GM21619 (cell line): Measurements from ENCODE around the gene TNFRSF19.
"Not testable (repeated sequence)": the region's sequence is repeated elsewhere in the genome, so short reads cannot be mapped to it uniquely, and the experiment has no call there.

Source experiments
- ATAC-seq: cut with Tn5 transposase; IDR thresholded peaks from one replicate; pipeline ENCODE4 v1.9.1; 2021; ENCODE audit not compliant: unreplicated experiment

TNFRSF19 gene

GRCh38 chr13:23567906-23568460 is 2.2 kb upstream of the TNFRSF19 start:
- no peak for ATAC-seq

GRCh38 chr13:23570921-23571315 is 706 bp downstream of the TNFRSF19 start:
- no peak for ATAC-seq

GRCh38 chr13:23571431-23571830 is 1.2 kb downstream of the TNFRSF19 start:
- no peak for ATAC-seq

- no peak for ATAC-seq
These were observed 2.6 kb downstream of the TNFRSF19 start for GRCh38 chr13:23572836-23573235.

- no peak for ATAC-seq
These were observed 4.4 kb downstream of the TNFRSF19 start for GRCh38 chr13:23574421-23575145.

- no peak for ATAC-seq
These were observed 5.4 kb downstream of the TNFRSF19 start for GRCh38 chr13:23575632-23576031.

- peak; percentile 63 for ATAC-seq
These were observed 8.3 kb downstream of the TNFRSF19 start for GRCh38 chr13:23578411-23579071.

- ATAC-seq, result peak; percentile 87
These were observed 9.1 kb downstream of the TNFRSF19 start for GRCh38 chr13:23579072-23579895.

GRCh38 chr13:23579896-23580683 is 9.9 kb downstream of the TNFRSF19 start:
- no peak for ATAC-seq

- no peak for ATAC-seq
These were observed 10.5 kb downstream of the TNFRSF19 start for GRCh38 chr13:23580684-23581060.

GRCh38 chr13:23583491-23583890 is 13.3 kb downstream of the TNFRSF19 start:
- no peak for ATAC-seq

GRCh38 chr13:23584275-23584674 is 14.1 kb downstream of the TNFRSF19 start:
- no peak for ATAC-seq

- no peak for ATAC-seq
These were observed 16.1 kb downstream of the TNFRSF19 start for GRCh38 chr13:23586336-23586735.

- no peak for ATAC-seq
These were observed 18.5 kb downstream of the TNFRSF19 start for GRCh38 chr13:23588666-23589065.

GRCh38 chr13:23592596-23592995 is 22.4 kb downstream of the TNFRSF19 start:
- ATAC-seq, result no peak

- ATAC-seq, result no peak
These were observed 22.9 kb downstream of the TNFRSF19 start for GRCh38 chr13:23593148-23593547.

- not testable (repeated sequence) for ATAC-seq
These were observed 24.1 kb downstream of the TNFRSF19 start for GRCh38 chr13:23594290-23594689.

GRCh38 chr13:23598369-23598768 is 28.2 kb downstream of the TNFRSF19 start:
- ATAC-seq, result no peak

GRCh38 chr13:23599083-23599925 is 29.1 kb downstream of the TNFRSF19 start:
- ATAC-seq, result no peak

GRCh38 chr13:23600100-23600499 is 29.9 kb downstream of the TNFRSF19 start:
- no peak for ATAC-seq
